ENCODE results near the gene LYPD6.

The LYPD6 gene

GRCh38 chr2:149443150-149443549 is 112.8 kb downstream of the LYPD6 start:
- Histone ChIP-seq H3K27me3 (ENCODE audit: insufficient read depth, poor library complexity, severe bottlenecking) (no peaks in the 10 kb centered on the region), H3K4me3 (replicated peaks; ENCODE audit: insufficient read depth, low read length) (no peak overlapping the region), H3K27ac (replicated peaks) (no peak overlapping the region)
- no peak for TF ChIP-seq REST (IDR thresholded peaks at IDR 0.05; ENCODE audit: insufficient replicate concordance, low read depth)
- TF ChIP-seq SPI1 (IDR thresholded peaks at IDR 0.05; ENCODE audit: borderline replicate concordance, low read depth) = no peak
- TF ChIP-seq GABPA (IDR thresholded peaks at IDR 0.05; ENCODE audit: low read depth) = no peak
- no peak for TF ChIP-seq CTCF (IDR thresholded peaks at IDR 0.05; ENCODE audit: insufficient read depth, low read length)
- no peak for TF ChIP-seq POLR2AphosphoS5 (IDR thresholded peaks at IDR 0.05; ENCODE audit: low read depth)
- DNase-seq (ENCODE audit: low read depth in 1 of 2, low spot score in 1 of 2) = no peak

- no peaks in the 10 kb centered on the region for H3K27me3 ChIP-seq (ENCODE audit: insufficient read depth, poor library complexity, severe bottlenecking)
- no peak for DNase-seq (ENCODE audit: low read depth in 1 of 2, low spot score in 1 of 2)
- H3K27ac ChIP-seq (replicated peaks) = no peak overlapping the region
- H3K4me3 ChIP-seq (replicated peaks; ENCODE audit: insufficient read depth, low read length) = no peak overlapping the region
- TF ChIP-seq GABPA (IDR thresholded peaks at IDR 0.05; ENCODE audit: low read depth) = no peak
- no peak for TF ChIP-seq SPI1 (IDR thresholded peaks at IDR 0.05; ENCODE audit: borderline replicate concordance, low read depth)
- TF ChIP-seq REST (IDR thresholded peaks at IDR 0.05; ENCODE audit: insufficient replicate concordance, low read depth) = no peak
- no peak for TF ChIP-seq POLR2AphosphoS5 (IDR thresholded peaks at IDR 0.05; ENCODE audit: low read depth)
- no peak for TF ChIP-seq CTCF (IDR thresholded peaks at IDR 0.05; ENCODE audit: insufficient read depth, low read length)
Measured at GRCh38 chr2:149446748-149447147, 116.4 kb downstream of the LYPD6 start.

GRCh38 chr2:149448315-149448714 is 117.9 kb downstream of the LYPD6 start:
- H3K27ac ChIP-seq (replicated peaks) = no peak overlapping the region
- no peaks in the 10 kb centered on the region for H3K27me3 ChIP-seq (ENCODE audit: insufficient read depth, poor library complexity, severe bottlenecking)
- no peak for DNase-seq (ENCODE audit: low read depth in 1 of 2, low spot score in 1 of 2)
- no peak for TF ChIP-seq GABPA (IDR thresholded peaks at IDR 0.05; ENCODE audit: low read depth)
- no peak for TF ChIP-seq REST (IDR thresholded peaks at IDR 0.05; ENCODE audit: insufficient replicate concordance, low read depth)
- no peak for TF ChIP-seq CTCF (IDR thresholded peaks at IDR 0.05; ENCODE audit: insufficient read depth, low read length)
- no peak for TF ChIP-seq SPI1 (IDR thresholded peaks at IDR 0.05; ENCODE audit: borderline replicate concordance, low read depth)
- TF ChIP-seq POLR2AphosphoS5 (IDR thresholded peaks at IDR 0.05; ENCODE audit: low read depth) = no peak
- no peak overlapping the region for H3K4me3 ChIP-seq (replicated peaks; ENCODE audit: insufficient read depth, low read length)

Measured in HL-60 (cell line).